Parathyroid adenoma (tissue), 2 donors: ENCODE data around the gene SLC17A4.
A peak's percentile ranks its signal among the peaks of the same experiment; 100 is the strongest.

Experiments
- H2AFZ ChIP-seq: fragments of 300-600 bp; sonication (generic); one replicate; pipeline ENCODE4 v1.7.0; 2017; ENCODE audit warnings: antibody characterized with exemption, mild to moderate bottlenecking
- H3K27ac ChIP-seq: fragments of 300-600 bp; sonication (generic); one replicate; pipeline ENCODE4 v1.7.0; 2017
- H3K27me3 ChIP-seq: fragments of 300-600 bp; sonication (generic); one replicate; pipeline ENCODE4 v1.7.0; 2017; ENCODE audit warnings: low read length; ENCODE audit not compliant: control insufficient read depth, insufficient read depth
- H3K36me3 ChIP-seq: fragments of 300-600 bp; sonication (generic); one replicate; pipeline ENCODE4 v1.7.0; 2017; ENCODE audit warnings: low read length; ENCODE audit not compliant: control insufficient read depth, insufficient read depth
- H3K4me1 ChIP-seq: fragments of 300-600 bp; sonication (generic); one replicate; pipeline ENCODE4 v1.7.0; 2017; ENCODE audit warnings: control low read depth
- H3K4me2 ChIP-seq: fragments of 300-600 bp; sonication (generic); one replicate; pipeline ENCODE4 v1.7.0; 2017; ENCODE audit warnings: low read length
- H3K4me3 ChIP-seq: fragments of 300-600 bp; sonication (generic); one replicate; pipeline ENCODE4 v1.7.0; 2017; ENCODE audit warnings: low read depth, low read length
- H3K79me2 ChIP-seq: fragments of 300-600 bp; sonication (generic); one replicate; pipeline ENCODE4 v1.7.0; 2017; ENCODE audit warnings: control low read depth
- H3K9ac ChIP-seq: fragments of 300-600 bp; sonication (generic); one replicate; pipeline ENCODE4 v1.7.0; 2017; ENCODE audit warnings: mild to moderate bottlenecking
- H3K9me3 ChIP-seq: fragments of 300-600 bp; sonication (generic); one replicate; pipeline ENCODE4 v1.7.0; 2017; ENCODE audit warnings: low read length; ENCODE audit not compliant: control insufficient read depth
- CTCF ChIP-seq: fragments of 300-600 bp; sonication (generic); IDR thresholded peaks from one replicate; pipeline ENCODE4 v1.7.0; 2017; ENCODE audit warnings: antibody characterized with exemption, mild to moderate bottlenecking
- donor health status: primary hyperparathyroidism.

The SLC17A4 gene

GRCh38 chr6:25713824-25714223, 40.7 kb upstream of the SLC17A4 start:
- Histone ChIP-seq H2AFZ (no peak overlapping the region), H3K79me2 (no peaks in the 10 kb centered on the region), H3K27ac (no peak overlapping the region), H3K4me2 (no peak overlapping the region), H3K4me3 (no peak overlapping the region), H3K36me3 (no peaks in the 10 kb centered on the region), H3K9ac (no peak overlapping the region), H3K27me3 (no peaks in the 10 kb centered on the region), H3K4me1 (no peaks in the 10 kb centered on the region), H3K9me3 (no peaks in the 10 kb centered on the region)
- TF ChIP-seq CTCF = no peak

- no peak overlapping the region for H3K4me2 ChIP-seq
Observed at GRCh38 chr6:25714765-25715164, 39.8 kb upstream of the SLC17A4 start.

GRCh38 chr6:25715794-25716193, 38.7 kb upstream of the SLC17A4 start:
- Histone ChIP-seq H3K9ac (no peak overlapping the region), H3K9me3 (no peaks in the 10 kb centered on the region), H3K4me2 (no peak overlapping the region), H3K27me3 (no peaks in the 10 kb centered on the region), H3K4me1 (no peaks in the 10 kb centered on the region), H3K4me3 (no peak overlapping the region), H3K27ac (no peak overlapping the region), H2AFZ (no peak overlapping the region), H3K36me3 (no peaks in the 10 kb centered on the region), H3K79me2 (no peaks in the 10 kb centered on the region)
- TF ChIP-seq CTCF = no peak

More at GRCh38 chr6:25714765-25715164, 39.8 kb upstream of the SLC17A4 start:
- no peak for TF ChIP-seq CTCF
- Histone ChIP-seq H3K36me3 (no peaks in the 10 kb centered on the region), H3K79me2 (no peaks in the 10 kb centered on the region), H3K4me3 (no peak overlapping the region), H3K9ac (no peak overlapping the region), H3K9me3 (no peaks in the 10 kb centered on the region), H3K27ac (no peak overlapping the region), H3K4me1 (no peaks in the 10 kb centered on the region), H3K27me3 (no peaks in the 10 kb centered on the region), H2AFZ (no peak overlapping the region)

- H3K27me3 ChIP-seq = no peaks in the 10 kb centered on the region
- H2AFZ ChIP-seq = no peak overlapping the region
- no peaks in the 10 kb centered on the region for H3K36me3 ChIP-seq
- peak; percentile 51 for TF ChIP-seq CTCF
- H3K9ac ChIP-seq = no peak overlapping the region
- H3K4me1 ChIP-seq = no peaks in the 10 kb centered on the region
- no peaks in the 10 kb centered on the region for H3K79me2 ChIP-seq
- H3K4me3 ChIP-seq = no peak overlapping the region
- no peak overlapping the region for H3K4me2 ChIP-seq
- no peaks in the 10 kb centered on the region for H3K9me3 ChIP-seq
- H3K27ac ChIP-seq = no peak overlapping the region
Observed at GRCh38 chr6:25717866-25718740, 36.4 kb upstream of the SLC17A4 start.
